Neural progenitor cell (in vitro differentiated cells): ENCODE results near the gene RPH3AL. TPM values are rescaled to one million over a fixed set of nuclear protein-coding genes. Genes with fewer than 3 reads are reported as not detected.

Experiments used
- DNase-seq: peaks from one replicate; pipeline ENCODE4 v3.0.0-alpha.2; 2016; ENCODE audit warnings: low spot score
- H2AFZ ChIP-seq: fragments of 200-600 bp; sonication (generic); replicated peaks from 2 replicates; pipeline ENCODE4 v1.6.1; 2016; ENCODE audit warnings: antibody characterized with exemption
- H3F3A ChIP-seq: fragments of 200-600 bp; sonication (generic); 2 replicates; pipeline ENCODE4 v1.6.1; 2016; ENCODE audit warnings: antibody characterized with exemption, low read depth
- H3K27ac ChIP-seq: fragments of 200-600 bp; sonication (generic); 2 replicates; pipeline ENCODE4 v1.5.1; 2016; ENCODE audit warnings: mild to moderate bottlenecking
- H3K27me3 ChIP-seq: fragments of 200-600 bp; sonication (generic); 2 replicates; pipeline ENCODE4 v1.6.1; 2016; ENCODE audit warnings: mild to moderate bottlenecking, moderate library complexity
- H3K36me3 ChIP-seq: fragments of 200-600 bp; sonication (generic); 2 replicates; pipeline ENCODE4 v1.5.1; 2016
- H3K4me1 ChIP-seq: fragments of 200-600 bp; sonication (generic); 2 replicates; pipeline ENCODE4 v1.6.1; 2016; ENCODE audit warnings: mixed run types
- H3K4me2 ChIP-seq: fragments of 200-600 bp; sonication (generic); 2 replicates; pipeline ENCODE4 v1.6.1; 2016
- H3K4me3 ChIP-seq: fragments of 200-600 bp; sonication (generic); 2 replicates; pipeline ENCODE4 v1.5.1; 2016
- H3K79me2 ChIP-seq: fragments of 200-600 bp; sonication (generic); 2 replicates; pipeline ENCODE4 v1.6.1; 2016; ENCODE audit warnings: low read depth
- H3K9ac ChIP-seq: fragments of 200-600 bp; sonication (generic); 2 replicates; pipeline ENCODE4 v1.6.1; 2016
- H3K9me3 ChIP-seq: fragments of 200-600 bp; sonication (generic); 2 replicates; pipeline ENCODE4 v1.5.1; 2016; ENCODE audit warnings: low read depth
- H4K20me1 ChIP-seq: fragments of 200-600 bp; sonication (generic); 2 replicates; pipeline ENCODE4 v1.6.1; 2016; ENCODE audit warnings: low read depth
- H3K27ac Mint-ChIP-seq: 3 replicates; pipeline ENCODE4 v1.8.0; 2021; ENCODE audit warnings: mixed read lengths
- H3K27me3 Mint-ChIP-seq: 2 replicates; pipeline ENCODE4 v1.8.0; 2022; ENCODE audit warnings: low read depth, mild to moderate bottlenecking, inconsistent platforms, moderate library complexity, mixed read lengths; ENCODE audit not compliant: insufficient read depth
- H3K36me3 Mint-ChIP-seq: 3 replicates; pipeline ENCODE4 v1.8.0; 2021; ENCODE audit warnings: mixed read lengths
- H3K4me1 Mint-ChIP-seq: 3 replicates; pipeline ENCODE4 v1.8.0; 2021; ENCODE audit warnings: mixed read lengths
- H3K4me3 Mint-ChIP-seq: 3 replicates; pipeline ENCODE4 v1.8.0; 2021; ENCODE audit warnings: mild to moderate bottlenecking, moderate library complexity, mixed read lengths
- H3K9me3 Mint-ChIP-seq: 3 replicates; pipeline ENCODE4 v1.8.0; 2020; ENCODE audit warnings: mixed read lengths
- EZH2 ChIP-seq: fragments of 200-600 bp; sonication (generic); IDR thresholded peaks from 2 replicates; pipeline ENCODE4 v1.6.1; 2017; ENCODE audit warnings: antibody characterized with exemption, mild to moderate bottlenecking, moderate library complexity
- EZH2phosphoT487 ChIP-seq: fragments of 200-600 bp; sonication (generic); IDR thresholded peaks from 2 replicates; pipeline ENCODE4 v1.6.1; 2017; ENCODE audit warnings: antibody characterized with exemption
- total RNA-seq: library from RNA; depleted of rRNA; stranded (reverse); fragments of >200 nt; gene quantifications from 2 replicates; pipeline ENCODE4 v1.2.3, GENCODE V29; 2015; ENCODE audit warnings: low replicate concordance
- TF ChIP-seq, protein P1 (sequence below): fragments of 200-600 bp; sonication (generic); IDR thresholded peaks from 2 replicates; pipeline ENCODE4 v1.5.1; 2017; ENCODE audit warnings: antibody characterized with exemption, mild to moderate bottlenecking

Gene RPH3AL
- total RNA-seq, 1 donor from 2014 or later, result 7.5 TPM

DNA sequence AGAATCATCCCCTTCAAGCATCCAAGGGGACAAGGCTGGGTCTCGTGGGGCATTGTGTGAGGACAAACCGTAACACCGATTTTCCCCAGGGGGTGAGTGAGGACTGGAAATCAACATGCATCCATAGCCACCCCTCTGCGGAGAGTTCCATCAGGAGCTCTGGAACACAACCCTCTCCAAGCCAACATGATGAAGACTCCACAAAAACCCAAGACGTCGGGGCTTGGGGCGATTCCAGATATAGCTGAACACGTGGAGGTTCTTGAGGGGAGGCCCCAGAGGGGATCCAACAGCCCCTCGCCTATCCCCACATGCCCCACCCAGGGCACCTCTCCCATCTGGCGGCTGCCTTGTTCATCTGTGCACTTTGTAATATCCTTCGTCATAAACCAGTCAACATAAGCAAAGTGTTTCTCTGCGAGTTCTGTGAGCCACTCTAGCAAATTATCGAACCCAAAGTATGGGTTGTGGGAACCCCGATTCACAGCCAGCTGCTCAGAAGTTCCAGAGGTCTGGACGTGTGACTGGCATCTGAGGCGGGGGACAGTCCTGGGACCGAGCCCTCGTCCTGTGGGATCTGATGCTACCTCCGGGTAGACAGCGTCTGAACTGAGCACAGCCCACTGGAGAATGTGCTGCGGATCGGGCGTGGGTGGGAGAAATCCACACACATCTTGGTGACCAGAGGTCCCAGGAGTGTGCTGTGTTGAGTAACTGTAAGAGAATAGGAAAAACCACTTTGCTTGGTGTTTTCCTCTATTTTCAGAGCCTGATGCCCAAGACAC, 55.5 kb downstream of the RPH3AL start:
- Histone ChIP-seq H4K20me1 (no peaks in the 10 kb centered on the region), H3K4me3 (no peak overlapping the region), H3F3A (no peaks in the 10 kb centered on the region), H3K4me1 (no peaks in the 10 kb centered on the region), H3K27me3 (no peaks in the 10 kb centered on the region), H3K9ac (no peak overlapping the region), H3K36me3 (no peaks in the 10 kb centered on the region), H2AFZ (no peak overlapping the region), H3K9me3 (no peaks in the 10 kb centered on the region), H3K4me2 (no peak overlapping the region), H3K79me2 (no peaks in the 10 kb centered on the region), H3K27ac (no peak overlapping the region)
- no peaks in the 10 kb centered on the region for H3K36me3 Mint-ChIP-seq
- H3K4me3 Mint-ChIP-seq, result peak overlapping the region; percentile 60
- peaks cover 46% of the 10 kb centered on the region for H3K4me1 Mint-ChIP-seq
- DNase-seq, result no peak
- peaks cover 11% of the 10 kb centered on the region for H3K27me3 Mint-ChIP-seq
- no peaks in the 10 kb centered on the region for H3K9me3 Mint-ChIP-seq
- no peak overlapping the region for H3K27ac Mint-ChIP-seq
- TF ChIP-seq, protein P1, sequence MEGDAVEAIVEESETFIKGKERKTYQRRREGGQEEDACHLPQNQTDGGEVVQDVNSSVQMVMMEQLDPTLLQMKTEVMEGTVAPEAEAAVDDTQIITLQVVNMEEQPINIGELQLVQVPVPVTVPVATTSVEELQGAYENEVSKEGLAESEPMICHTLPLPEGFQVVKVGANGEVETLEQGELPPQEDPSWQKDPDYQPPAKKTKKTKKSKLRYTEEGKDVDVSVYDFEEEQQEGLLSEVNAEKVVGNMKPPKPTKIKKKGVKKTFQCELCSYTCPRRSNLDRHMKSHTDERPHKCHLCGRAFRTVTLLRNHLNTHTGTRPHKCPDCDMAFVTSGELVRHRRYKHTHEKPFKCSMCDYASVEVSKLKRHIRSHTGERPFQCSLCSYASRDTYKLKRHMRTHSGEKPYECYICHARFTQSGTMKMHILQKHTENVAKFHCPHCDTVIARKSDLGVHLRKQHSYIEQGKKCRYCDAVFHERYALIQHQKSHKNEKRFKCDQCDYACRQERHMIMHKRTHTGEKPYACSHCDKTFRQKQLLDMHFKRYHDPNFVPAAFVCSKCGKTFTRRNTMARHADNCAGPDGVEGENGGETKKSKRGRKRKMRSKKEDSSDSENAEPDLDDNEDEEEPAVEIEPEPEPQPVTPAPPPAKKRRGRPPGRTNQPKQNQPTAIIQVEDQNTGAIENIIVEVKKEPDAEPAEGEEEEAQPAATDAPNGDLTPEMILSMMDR, result no peak
- TF ChIP-seq EZH2 (no peak), EZH2phosphoT487 (no peak)

DNA sequence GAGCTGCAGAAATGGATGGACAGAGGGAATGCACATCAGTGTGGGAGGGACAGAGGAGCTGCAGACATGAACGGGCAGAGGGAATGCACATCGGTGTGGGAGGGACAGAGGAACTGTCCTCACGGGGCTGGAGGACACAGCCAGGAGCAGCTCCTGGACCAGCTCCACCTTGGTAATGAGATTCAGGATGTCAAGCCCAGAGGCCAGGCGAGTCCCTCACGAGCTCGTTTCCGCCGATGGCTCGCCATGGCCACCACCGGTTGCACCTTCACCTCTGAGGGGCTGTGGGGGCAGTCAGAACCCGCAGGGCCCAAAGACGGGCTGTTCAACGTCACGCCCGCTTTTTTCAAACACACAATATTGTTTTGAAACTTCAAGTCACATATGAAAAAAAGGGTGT, 56.2 kb downstream of the RPH3AL start:
- no peak overlapping the region for H3K4me3 ChIP-seq

DNA sequence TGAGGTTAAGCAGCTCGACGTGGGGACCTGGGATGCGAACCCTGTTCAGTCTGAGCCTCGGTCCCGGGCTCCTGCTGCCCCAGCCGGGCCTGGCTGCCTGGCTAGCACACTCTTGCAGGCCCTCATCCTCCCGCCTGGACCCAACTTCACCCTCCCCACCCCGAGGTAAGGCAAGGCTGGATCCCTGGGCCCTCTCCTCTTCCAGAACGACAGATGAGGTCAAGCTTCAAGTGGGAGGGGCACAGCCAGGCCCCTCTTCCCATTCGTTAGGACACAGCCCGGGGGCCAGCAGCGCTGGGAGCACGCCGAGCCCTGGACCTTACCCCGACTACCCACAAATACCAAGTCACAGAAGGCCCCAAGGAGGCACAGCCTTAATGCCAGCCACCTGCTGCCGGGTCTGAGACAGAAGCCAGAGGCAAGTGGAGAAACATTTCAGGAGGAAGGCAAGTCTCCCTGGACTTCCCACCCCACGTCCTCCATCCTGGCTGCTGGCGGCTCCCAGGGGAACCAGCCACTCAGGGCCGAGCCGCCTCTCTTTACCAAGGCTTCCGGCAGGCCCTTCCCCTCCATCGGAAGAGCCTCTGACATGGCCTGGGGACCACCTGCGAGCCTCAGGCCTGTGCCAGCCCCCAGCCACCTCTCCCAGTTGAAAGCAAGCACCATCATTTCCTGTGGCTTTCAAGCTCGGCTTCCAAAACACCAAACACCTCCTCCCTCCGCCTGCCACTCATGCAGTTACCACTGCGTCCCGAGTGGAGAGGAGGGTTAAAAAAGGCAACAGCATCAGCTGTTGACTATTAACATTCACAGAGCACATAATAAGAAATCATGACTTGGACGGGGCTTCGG, 59.9 kb downstream of the RPH3AL start:
- no peak overlapping the region for H3K9ac ChIP-seq
- H3K36me3 ChIP-seq, result no peaks in the 10 kb centered on the region
- H3K9me3 Mint-ChIP-seq, result no peaks in the 10 kb centered on the region
- peak overlapping the region; percentile 93 for H3K27ac Mint-ChIP-seq
- H3K4me1 Mint-ChIP-seq, result peaks cover 51% of the 10 kb centered on the region
- H3K27ac ChIP-seq, result no peak overlapping the region
- no peaks in the 10 kb centered on the region for H3K9me3 ChIP-seq
- TF ChIP-seq, protein P1, result no peak
- TF ChIP-seq EZH2phosphoT487 (no peak), EZH2 (no peak)
- no peak overlapping the region for H3K4me3 Mint-ChIP-seq
- H3K79me2 ChIP-seq, result no peaks in the 10 kb centered on the region
- DNase-seq, result no peak
- no peak overlapping the region for H2AFZ ChIP-seq
- peaks cover 2% of the 10 kb centered on the region for H3K27me3 Mint-ChIP-seq
- no peak overlapping the region for H3K4me3 ChIP-seq
- no peaks in the 10 kb centered on the region for H4K20me1 ChIP-seq
- H3K27me3 ChIP-seq, result no peaks in the 10 kb centered on the region
- no peaks in the 10 kb centered on the region for H3K36me3 Mint-ChIP-seq
- no peaks in the 10 kb centered on the region for H3K4me1 ChIP-seq
- no peak overlapping the region for H3K4me2 ChIP-seq
- no peaks in the 10 kb centered on the region for H3F3A ChIP-seq

More for the DNA sequence above, 56.2 kb downstream of the RPH3AL start:
- TF ChIP-seq, protein P1, result no peak
- TF ChIP-seq EZH2 (no peak), EZH2phosphoT487 (no peak)
- no peaks in the 10 kb centered on the region for H3K4me1 ChIP-seq
- peaks cover 50% of the 10 kb centered on the region for H3K4me1 Mint-ChIP-seq
- no peak overlapping the region for H3K4me2 ChIP-seq
- no peak overlapping the region for H3K27ac ChIP-seq
- H3F3A ChIP-seq, result no peaks in the 10 kb centered on the region
- no peaks in the 10 kb centered on the region for H3K9me3 Mint-ChIP-seq
- no peaks in the 10 kb centered on the region for H3K36me3 Mint-ChIP-seq
- no peaks in the 10 kb centered on the region for H3K36me3 ChIP-seq
- H2AFZ ChIP-seq, result no peak overlapping the region
- H3K9me3 ChIP-seq, result no peaks in the 10 kb centered on the region
- no peaks in the 10 kb centered on the region for H3K27me3 ChIP-seq
- H3K27me3 Mint-ChIP-seq, result peaks cover 11% of the 10 kb centered on the region
- peak overlapping the region; percentile 60 for H3K4me3 Mint-ChIP-seq
- H3K9ac ChIP-seq, result no peak overlapping the region
- peak overlapping the region; percentile 63 for H3K27ac Mint-ChIP-seq
- DNase-seq, result no peak
- H4K20me1 ChIP-seq, result no peaks in the 10 kb centered on the region
- no peaks in the 10 kb centered on the region for H3K79me2 ChIP-seq
